ENCODE measurements around the gene BOD1L2.

- no peak for TF ChIP-seq POLR2A (IDR thresholded peaks at IDR 0.05)
- TF ChIP-seq CTCF (IDR thresholded peaks at IDR 0.05): no peak
Observed at GRCh38 chr18:57135699-57136098, 11.2 kb upstream of the BOD1L2 start.
